Endothelial cell of umbilical vein (primary cell): ENCODE measurements around the gene ITM2C. TPM values are rescaled to one million over a fixed set of nuclear protein-coding genes. Genes with fewer than 3 reads are reported as not detected.

Source experiments
- BruUV-seq: library from RNA; stranded (reverse); fragments of 400-500 nt; replicated peaks from 2 replicates; lab custom pipeline; 2021; lab: Mats Ljungman, UMichigan
- CTCF ChIA-PET: fragments of 300-600, 350-600 bp; sonication (Branson Sonifier 250); formaldehyde crosslinking; loops from one replicate; lab custom pipeline; 2021; ENCODE audit warnings: antibody characterized with exemption, inconsistent platforms; lab: Charles Lee
- POLR2A ChIA-PET: fragments of 300-600, 350-600 bp; sonication (Branson Sonifier 250); formaldehyde crosslinking; loops from one replicate; lab custom pipeline; 2021; ENCODE audit warnings: antibody characterized with exemption, inconsistent platforms; lab: Charles Lee
- DNase-seq: peaks from one replicate; pipeline ENCODE4 v3.0.0-alpha.2; 2011; ENCODE audit warnings: low read depth, low spot score
- FAIRE-seq: peaks from 2 replicates; lab custom pipeline; 2011; peaks lifted over from hg19 to GRCh38; lab: Jason Lieb, UNC
- H2AFZ ChIP-seq: 2 replicates; pipeline ENCODE4 v1.6.0; 2012; ENCODE audit warnings: low read depth, low read length, control low read depth, inconsistent platforms
- H3K27ac ChIP-seq: 2 replicates; pipeline ENCODE4 v1.5.1; 2011; ENCODE audit warnings: low read depth, mild to moderate bottlenecking, control low read depth, low read length, moderate library complexity; ENCODE audit not compliant: insufficient read depth
- H3K27me3 ChIP-seq, 2 experiments: 2 replicates each; pipeline versions ENCODE4 v1.6.0 to v1.6.1; 2011; ENCODE audit warnings: low read length in 2 of 2, mixed read lengths in 1 of 2; ENCODE audit not compliant: control insufficient read depth in 2 of 2, insufficient read depth in 2 of 2
- H3K36me3 ChIP-seq, 2 experiments: 2 replicates in 1 of 2; 3 replicates in 1 of 2; pipeline ENCODE4 v1.5.1; 2011; ENCODE audit warnings: low read length in 2 of 2, mild to moderate bottlenecking in 1 of 2, moderate library complexity in 1 of 2; ENCODE audit not compliant: control insufficient read depth in 2 of 2, insufficient read depth in 2 of 2; ENCODE audit errors: extremely low read depth in 1 of 2
- H3K4me1 ChIP-seq: 3 replicates; pipeline ENCODE4 v1.5.1; 2011; ENCODE audit warnings: mild to moderate bottlenecking, low read length; ENCODE audit not compliant: control insufficient read depth, insufficient read depth; ENCODE audit errors: extremely low read depth
- H3K4me2 ChIP-seq: 2 replicates; pipeline ENCODE4 v1.6.1; 2011; ENCODE audit warnings: low read length, control low read depth, mixed read lengths; ENCODE audit not compliant: insufficient read depth
- H3K4me3 ChIP-seq, 3 experiments: fragments of 200-600 bp in 1 of 3; sonication (generic), shearing (Covaris generic) in 1 of 3; replicated peaks in 1 of 3; 2 replicates each; pipeline ENCODE4 v1.5.1; 2011 to 2016; ENCODE audit warnings: control low read depth in 3 of 3, low read length in 3 of 3, mild to moderate bottlenecking in 2 of 3, inconsistent platforms in 1 of 3, low read depth in 1 of 3, moderate library complexity in 1 of 3; ENCODE audit not compliant: insufficient read depth in 1 of 3
- H3K79me2 ChIP-seq: 2 replicates; pipeline ENCODE4 v1.6.0; 2012; ENCODE audit warnings: low read length, inconsistent platforms; ENCODE audit not compliant: control insufficient read depth, insufficient read depth
- H3K9ac ChIP-seq: replicated peaks from 2 replicates; pipeline ENCODE3; 2011; ENCODE audit warnings: low read length, control low read depth; ENCODE audit not compliant: insufficient read depth; ENCODE audit errors: extremely low read depth
- H3K9me1 ChIP-seq: replicated peaks from 3 replicates; pipeline ENCODE4 v1.6.0; 2011; ENCODE audit warnings: mild to moderate bottlenecking, low read length; ENCODE audit not compliant: control insufficient read depth, insufficient read depth; ENCODE audit errors: extremely low read depth
- H3K9me3 ChIP-seq: replicated peaks from 2 replicates; pipeline ENCODE4 v1.5.1; 2012; ENCODE audit warnings: low read length, inconsistent platforms; ENCODE audit not compliant: control insufficient read depth, insufficient read depth
- H4K20me1 ChIP-seq: replicated peaks from 2 replicates; pipeline ENCODE3; 2011; ENCODE audit warnings: mild to moderate bottlenecking, low read length; ENCODE audit not compliant: control insufficient read depth, insufficient read depth; ENCODE audit errors: extremely low read depth
- CTCF ChIP-seq, 2 donors: IDR thresholded peaks; 1 replicate in 1 of 2; 2 replicates in 1 of 2; pipeline ENCODE4 v1.5.1; 2011; ENCODE audit warnings: low read length in 2 of 2, mild to moderate bottlenecking in 2 of 2, moderate library complexity in 2 of 2, control low read depth in 1 of 2, inconsistent platforms in 1 of 2, low read depth in 1 of 2; ENCODE audit not compliant: insufficient read depth in 1 of 2; ENCODE audit errors: extremely low read depth in 1 of 2
- EZH2 ChIP-seq: IDR thresholded peaks from 2 replicates; pipeline ENCODE4 v1.6.1; 2012; ENCODE audit warnings: borderline replicate concordance, low read depth, mild to moderate bottlenecking, moderate library complexity, low read length, inconsistent platforms; ENCODE audit not compliant: severe bottlenecking
- FOS ChIP-seq: IDR thresholded peaks from 2 replicates; pipeline ENCODE4 v1.6.1; 2011; ENCODE audit warnings: mild to moderate bottlenecking, low read length, moderate library complexity, borderline replicate concordance; ENCODE audit not compliant: insufficient read depth
- JUN ChIP-seq: IDR thresholded peaks from 2 replicates; pipeline ENCODE4 v1.6.1; 2011; ENCODE audit warnings: borderline replicate concordance, low read depth; ENCODE audit not compliant: insufficient read length, insufficient read depth
- MAX ChIP-seq: IDR thresholded peaks from 2 replicates; pipeline ENCODE4 v1.6.1; 2011; ENCODE audit not compliant: insufficient read depth, insufficient read length
- MYC ChIP-seq: IDR thresholded peaks from one replicate; pipeline ENCODE4 v1.6.1; 2011; ENCODE audit warnings: mild to moderate bottlenecking, low read depth, low read length
- POLR2A ChIP-seq: IDR thresholded peaks from 2 replicates; pipeline ENCODE4 v1.6.1; 2012; ENCODE audit warnings: low read depth, mild to moderate bottlenecking, control low read depth, low read length
- POLR2AphosphoS5 ChIP-seq: IDR thresholded peaks from 2 replicates; pipeline ENCODE4 v1.6.1; 2012; ENCODE audit warnings: low read depth, mild to moderate bottlenecking, control low read depth, low read length, moderate library complexity; ENCODE audit not compliant: insufficient read depth
- dilution Hi-C: fragments of 300-500 bp; cut with MboI; formaldehyde crosslinking; loops from one replicate; pipeline ENCODE4 v1.15.0; 2019; ENCODE audit warnings: low sequenced_read_pairs; ENCODE audit not compliant: extremely low pct_ligation_motif_present
- intact Hi-C: fragments of 100-400 bp; cut with micrococcal nuclease; formaldehyde crosslinking; loops from one replicate; pipeline ENCODE4 v1.10.0; 2022
- polyA plus RNA-seq, 4 experiments: library from polyadenylated mRNA; depleted of rRNA in 3 of 4; stranded (reverse) in 3 of 4; unstranded in 1 of 4; fragments of >200 nt; gene quantifications; 2 replicates each; pipeline versions ENCODE4 v1.2.1 to v1.2.3, GENCODE V29; 2011 to 2012; ENCODE audit warnings: missing spikeins in 1 of 4
- total RNA-seq: library from RNA; stranded (reverse); gene quantifications from 2 replicates; pipeline ENCODE4 v1.2.3, GENCODE V29; 2021

ITM2C gene
- total and polyA plus RNA-seq, 2 donors (not counting 3 experiments of a cell fraction or from before 2014, with no cell fraction given) = 12.0 to 12.1 TPM

DNA sequence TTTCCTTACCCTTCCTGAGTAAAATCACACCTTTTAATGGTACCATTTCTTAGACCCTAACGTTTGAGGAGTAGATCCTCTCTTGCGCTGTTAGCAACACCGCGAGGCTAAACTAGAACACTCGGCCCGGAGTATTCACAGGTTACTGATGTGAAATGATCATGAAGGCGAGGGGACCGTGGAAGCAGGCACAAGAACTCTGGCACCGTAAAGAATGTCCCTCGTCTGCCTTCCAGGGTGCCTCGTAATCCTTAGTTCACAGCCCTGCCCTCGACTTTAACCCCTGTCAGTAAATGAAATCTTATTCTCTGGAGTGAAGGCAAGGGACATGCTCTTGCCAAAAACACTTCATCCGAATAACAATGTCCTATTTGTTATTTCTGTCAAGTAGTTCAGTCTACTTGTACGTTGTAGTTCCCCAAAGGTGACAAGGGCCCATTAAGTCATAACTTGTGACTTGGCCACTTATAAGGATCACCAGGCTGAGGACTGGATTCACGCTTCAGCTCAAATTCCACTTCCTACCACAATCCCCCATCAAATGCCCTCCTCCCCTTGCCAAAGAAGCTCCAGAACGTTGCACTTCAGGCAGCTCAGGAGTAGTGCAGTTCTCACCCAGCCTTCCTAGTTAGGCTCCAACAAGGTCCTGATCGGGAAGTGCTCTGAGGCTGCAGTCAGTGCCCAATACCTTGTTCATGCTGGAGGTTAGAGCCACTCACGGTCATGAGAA is 43.3 kb upstream of the ITM2C start:
- Histone ChIP-seq H3K4me1 (no peaks in the 10 kb centered on the region), H3K27me3 (peaks cover 0 to 3% of the 10 kb centered on the region in 2 experiments), H3K9ac (no peak overlapping the region), H3K9me1 (no peaks in the 10 kb centered on the region), H3K4me2 (no peak overlapping the region), H2AFZ (no peak overlapping the region), H3K27ac (no peak overlapping the region), H3K9me3 (no peaks in the 10 kb centered on the region), H3K4me3 (no peak overlapping the region), H4K20me1 (no peaks in the 10 kb centered on the region), H3K79me2 (no peaks in the 10 kb centered on the region), H3K36me3 (peaks cover 6 to 18% of the 10 kb centered on the region in 2 experiments)
- no TSS peak for BruUV-seq
- dilution Hi-C loops = no loop called here
- FAIRE-seq = no peak
- DNase-seq = no peak
- TF ChIP-seq JUN (no peak), POLR2AphosphoS5 (no peak), POLR2A (no peak), MYC (no peak), FOS (no peak), EZH2 (no peak), CTCF (IDR thresholded peaks at IDR 0.05; ENCODE audit: extremely low read depth in 1 of 2, insufficient read depth in 1 of 2, low read depth in 1 of 2, low read length in 2 of 2) (no peak), MAX (no peak)
- intact Hi-C loops = loop anchor here (5.0 kb wide), 1 partner anchor 91 kb away; no protein-coding TSS in a partner anchor
- POLR2A ChIA-PET = no interaction called here
- CTCF ChIA-PET = interaction anchor here (4.0 to 8.3 kb wide), 2 partner anchors 26 to 165 kb away, joined by 63 to 287 read pairs; no protein-coding TSS in a partner anchor
